OCI-LY7 (cell line): ENCODE data around the gene TAS2R1. TPM values are rescaled to one million over a fixed set of nuclear protein-coding genes. Genes with fewer than 3 reads are reported as not detected.

ENCODE experiments used
- BruUV-seq: library from RNA; stranded (reverse); fragments of 400-500 nt; replicated peaks from 2 replicates; lab custom pipeline; 2021; lab: Mats Ljungman, UMichigan
- CTCF ChIA-PET: fragments of 300-600 bp; sonication (Branson Sonifier 250); formaldehyde crosslinking; loops from one replicate; lab custom pipeline; 2022; ENCODE audit warnings: antibody characterized with exemption; ENCODE audit not compliant: unreplicated experiment; lab: Charles Lee
- POLR2A ChIA-PET: fragments of 300-600 bp; sonication (Branson Sonifier 250); formaldehyde crosslinking; loops from one replicate; lab custom pipeline; 2022; ENCODE audit warnings: antibody characterized with exemption; lab: Charles Lee
- DNase-seq: peaks from one replicate; pipeline ENCODE4 v3.0.0-alpha.2; 2015; ENCODE audit warnings: low spot score
- H2AFZ ChIP-seq: fragments of 200-600 bp; sonication (generic), shearing (Covaris generic); 2 replicates; pipeline ENCODE4 v1.6.1; 2014; ENCODE audit warnings: mild to moderate bottlenecking, antibody characterized with exemption, low read length, moderate library complexity
- H3K27ac ChIP-seq: fragments of 200-600 bp; sonication (generic); 2 replicates; pipeline ENCODE4 v1.5.1; 2014; ENCODE audit warnings: mixed run types, low read depth, mild to moderate bottlenecking, moderate library complexity, low read length, inconsistent platforms; ENCODE audit not compliant: poor library complexity, severe bottlenecking
- H3K36me3 ChIP-seq: fragments of 200-600 bp; sonication (generic); 2 replicates; pipeline ENCODE4 v1.6.1; 2014; ENCODE audit warnings: mild to moderate bottlenecking, antibody characterized with exemption, low read length, moderate library complexity, mixed read lengths; ENCODE audit not compliant: insufficient read depth
- H3K4me1 ChIP-seq: fragments of 200-600 bp; sonication (generic); 2 replicates; pipeline ENCODE4 v1.5.1; 2014; ENCODE audit warnings: mild to moderate bottlenecking, low read length; ENCODE audit not compliant: insufficient read depth, poor library complexity, severe bottlenecking
- H3K4me2 ChIP-seq: fragments of 200-600 bp; sonication (generic); 2 replicates; pipeline ENCODE4 v1.6.1; 2014; ENCODE audit warnings: mild to moderate bottlenecking, low read length
- H3K4me3 ChIP-seq: fragments of 200-600 bp; sonication (generic); 2 replicates; pipeline ENCODE4 v1.5.1; 2014; ENCODE audit warnings: mild to moderate bottlenecking, low read depth, low read length; ENCODE audit not compliant: poor library complexity, severe bottlenecking
- H3K79me2 ChIP-seq: fragments of 200-600 bp; sonication (generic); 2 replicates; pipeline ENCODE4 v1.6.1; 2016; ENCODE audit warnings: low read depth, mild to moderate bottlenecking, low read length, moderate library complexity, mixed read lengths; ENCODE audit not compliant: insufficient read depth
- H3K9me2 ChIP-seq: fragments of 200-600 bp; sonication (generic); 2 replicates; pipeline ENCODE4 v1.6.1; 2016; ENCODE audit warnings: mild to moderate bottlenecking, low read length, mixed read lengths; ENCODE audit not compliant: insufficient read depth
- H3K9me3 ChIP-seq: fragments of 200-600 bp; sonication (generic); 2 replicates; pipeline ENCODE4 v1.6.1; 2014; ENCODE audit warnings: mild to moderate bottlenecking, mixed run types, low read length, mixed read lengths
- H4K20me1 ChIP-seq: fragments of 200-600 bp; sonication (generic); 2 replicates; pipeline ENCODE4 v1.6.1; 2014; ENCODE audit warnings: mild to moderate bottlenecking, antibody characterized with exemption, low read length, moderate library complexity, mixed read lengths; ENCODE audit not compliant: insufficient read depth
- CTCF ChIP-seq: fragments of 200-600 bp; sonication (generic); conservative IDR thresholded peaks from 2 replicates; pipeline ENCODE4 v1.5.1; 2014; ENCODE audit warnings: mild to moderate bottlenecking, antibody characterized with exemption, low read length, moderate library complexity, mixed read lengths
- EZH2phosphoT487 ChIP-seq: fragments of 200-600 bp; sonication (generic); IDR thresholded peaks from 2 replicates; pipeline ENCODE4 v1.6.1; 2018; ENCODE audit warnings: low read depth, borderline replicate concordance, mild to moderate bottlenecking, mixed run types, antibody characterized with exemption, low read length, moderate library complexity, mixed read lengths
- intact Hi-C: fragments of 100-400 bp; cut with micrococcal nuclease; formaldehyde crosslinking; loops from one replicate; pipeline ENCODE4 v1.10.0; 2022; ENCODE audit not compliant: unreplicated experiment
- total RNA-seq, 2 experiments: library from RNA; depleted of rRNA in 1 of 2; stranded (reverse); fragments of >200 nt in 1 of 2; shearing (Covaris generic) in 1 of 2; gene quantifications; 2 replicates each; pipeline ENCODE4 v1.2.3, GENCODE V29; 2014 to 2022

The TAS2R1 gene
- total RNA-seq, 2 experiments from 2014 or later, result not detected

DNA sequence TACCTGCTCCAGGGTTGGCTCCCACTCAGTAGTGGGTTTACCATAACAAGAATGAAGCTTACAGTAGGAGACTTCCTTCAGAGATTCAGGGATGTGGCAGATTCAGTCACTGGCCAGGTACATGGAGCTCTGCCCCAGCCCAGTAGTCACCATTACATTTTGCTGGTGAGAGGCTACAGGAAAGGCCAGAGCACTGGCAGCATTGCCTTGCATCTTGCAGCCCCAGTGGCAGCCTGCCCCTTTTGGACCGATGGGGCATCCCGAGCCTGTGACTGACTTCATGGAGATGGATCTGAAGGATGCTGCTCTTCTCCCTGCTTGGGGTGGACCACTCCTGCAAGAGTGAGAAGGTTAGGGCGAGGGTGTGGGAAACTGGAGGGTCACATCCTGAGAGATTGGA is 16.8 kb downstream of the TAS2R1 start:
- H3K9me2 ChIP-seq, result no peaks in the 10 kb centered on the region
- no peak overlapping the region for H3K4me2 ChIP-seq
- BruUV-seq, result no TSS peak
- no peak overlapping the region for H2AFZ ChIP-seq
- no peaks in the 10 kb centered on the region for H3K4me1 ChIP-seq
- H3K27ac ChIP-seq, result no peak overlapping the region
- POLR2A ChIA-PET, result interaction anchor here (1.4 kb wide), 1 partner anchor 11 kb away, joined by 4 read pairs; no protein-coding TSS in a partner anchor
- H4K20me1 ChIP-seq, result no peaks in the 10 kb centered on the region
- CTCF ChIA-PET, result no interaction called here
- TF ChIP-seq CTCF (no peak), EZH2phosphoT487 (no peak)
- intact Hi-C loops, result no loop called here
- no peak for DNase-seq
- no peak overlapping the region for H3K4me3 ChIP-seq
- H3K36me3 ChIP-seq, result no peaks in the 10 kb centered on the region
- no peaks in the 10 kb centered on the region for H3K79me2 ChIP-seq
- H3K9me3 ChIP-seq, result no peaks in the 10 kb centered on the region

DNA sequence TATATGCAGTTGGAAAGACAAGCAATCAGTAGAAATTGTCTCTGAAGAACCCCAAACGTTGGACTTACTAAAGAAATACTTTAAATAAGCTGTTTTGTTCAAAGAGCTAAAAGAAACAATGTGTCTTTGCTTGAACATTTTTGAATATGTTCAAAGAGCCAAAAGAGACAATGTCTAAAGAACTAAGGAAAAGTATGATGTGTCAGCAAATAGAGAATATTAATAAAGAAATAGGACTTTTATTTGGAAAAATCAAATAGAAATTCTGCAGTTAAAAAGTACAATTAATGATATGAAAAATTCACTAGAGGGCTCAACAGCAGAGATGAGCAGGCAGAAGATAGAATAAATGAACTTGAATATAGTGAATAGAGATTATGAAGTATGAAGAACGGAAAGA is 19.2 kb downstream of the TAS2R1 start:
- TF ChIP-seq EZH2phosphoT487 (no peak), CTCF (no peak)
- ChIA-PET POLR2A (interaction anchor here (0.7 to 1.4 kb wide), 2 partner anchors 9 to 1849 kb away, joined by 3 to 4 read pairs; no protein-coding TSS in a partner anchor), CTCF (no interaction called here)
- no peak for DNase-seq
- Histone ChIP-seq H3K9me3 (no peaks in the 10 kb centered on the region), H3K4me1 (no peaks in the 10 kb centered on the region), H3K9me2 (no peaks in the 10 kb centered on the region), H4K20me1 (no peaks in the 10 kb centered on the region), H2AFZ (no peak overlapping the region), H3K36me3 (no peaks in the 10 kb centered on the region), H3K79me2 (no peaks in the 10 kb centered on the region), H3K4me2 (no peak overlapping the region), H3K4me3 (no peak overlapping the region), H3K27ac (no peak overlapping the region)
- intact Hi-C loops, result no loop called here
- BruUV-seq, result no TSS peak

GRCh38 chr5:9610364-9610763 is 19.8 kb downstream of the TAS2R1 start:
- no peaks in the 10 kb centered on the region for H3K9me3 ChIP-seq
- DNase-seq, result no peak
- no peaks in the 10 kb centered on the region for H3K4me1 ChIP-seq
- no peak overlapping the region for H2AFZ ChIP-seq
- H3K36me3 ChIP-seq, result no peaks in the 10 kb centered on the region
- BruUV-seq, result no TSS peak
- intact Hi-C loops, result no loop called here
- H3K9me2 ChIP-seq, result no peaks in the 10 kb centered on the region
- CTCF ChIA-PET, result no interaction called here
- POLR2A ChIA-PET, result interaction anchor here (0.7 to 1.4 kb wide), 2 partner anchors 10 to 1848 kb away, joined by 3 to 4 read pairs; no protein-coding TSS in a partner anchor
- H3K4me3 ChIP-seq, result no peak overlapping the region
- no peak for TF ChIP-seq CTCF
- no peak for TF ChIP-seq EZH2phosphoT487
- H3K79me2 ChIP-seq, result no peaks in the 10 kb centered on the region
- no peak overlapping the region for H3K4me2 ChIP-seq
- no peak overlapping the region for H3K27ac ChIP-seq
- no peaks in the 10 kb centered on the region for H4K20me1 ChIP-seq
